Measurements from ENCODE around the gene CISH.

DNA sequence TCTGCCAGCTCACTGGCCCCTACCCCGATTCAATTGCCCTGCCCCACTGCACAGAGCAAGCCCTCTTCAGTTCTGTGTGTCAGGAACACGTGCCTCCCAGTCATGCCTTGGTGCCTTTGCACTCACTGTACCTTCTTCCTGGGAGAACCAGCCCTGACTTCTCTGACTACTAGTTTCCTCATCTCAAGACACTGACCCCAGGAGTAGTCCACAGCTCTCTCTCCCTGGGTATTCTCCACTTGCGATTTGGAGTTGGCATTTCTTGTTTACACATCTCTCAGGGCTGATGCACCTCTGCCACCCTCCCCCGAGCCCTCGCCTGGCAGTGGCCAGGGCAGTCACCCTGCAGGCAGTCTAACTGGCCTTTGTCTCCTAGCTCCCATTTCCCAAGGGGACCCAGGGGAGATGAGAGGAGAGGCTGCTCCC, 5.7 kb downstream of the CISH start:
- TF ChIP-seq CTCF (conservative IDR thresholded peaks at IDR 0.05) (no peak), EZH2 (IDR thresholded peaks at IDR 0.05; ENCODE audit: low read depth) (no peak)
